Stimulated activated CD4-positive, alpha-beta T cell treated with anti-CD3 and anti-CD28 coated beads, Interleukin-1b, Interleukin-23, amount 100 ng/mL, for 4 hours (primary cell): Measurements from ENCODE around the gene GGACT.
"Not testable (repeated sequence)": the region's sequence is repeated elsewhere in the genome, so short reads cannot be mapped to it uniquely, and the experiment has no call there.

ENCODE experiments used
- DNase-seq, 2 donors: peaks; one replicate each; pipeline ENCODE4 v3.0.0-alpha.2; 2020; ENCODE audit warnings: low read depth in 2 of 2

The GGACT gene

GRCh38 chr13:100588331-100589177, at the start of gene GGACT:
Gene GGACT (minus strand): TSS chr13:100588789. CDS start chr13:100532591, 56,198 bp downstream.
- DNase-seq: peak; percentile 81 to 87

- no peak for DNase-seq
Measured at GRCh38 chr13:100637796-100638195, 49.2 kb upstream of the GGACT start.

DNA sequence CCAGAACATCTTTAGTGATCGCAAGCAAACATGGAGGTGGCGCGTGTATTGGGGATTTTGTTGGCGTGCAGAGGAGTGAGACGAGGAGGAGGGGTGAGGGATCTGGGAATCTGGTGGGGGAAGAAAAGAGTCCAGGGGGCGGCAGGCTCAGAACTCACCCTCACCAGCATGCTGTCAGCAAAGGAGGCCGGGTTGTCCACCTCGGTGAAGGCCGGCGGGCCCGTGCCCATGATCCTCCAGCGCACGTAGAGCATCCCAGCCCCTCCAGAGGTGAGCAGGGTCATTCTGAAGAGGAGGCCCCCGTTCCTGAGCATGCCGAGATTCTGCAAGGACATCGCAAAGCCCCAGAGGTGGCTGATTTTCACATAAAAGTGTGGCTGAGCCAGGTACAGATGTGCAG, 48.8 kb upstream of the GGACT start:
- no peak for DNase-seq

DNA sequence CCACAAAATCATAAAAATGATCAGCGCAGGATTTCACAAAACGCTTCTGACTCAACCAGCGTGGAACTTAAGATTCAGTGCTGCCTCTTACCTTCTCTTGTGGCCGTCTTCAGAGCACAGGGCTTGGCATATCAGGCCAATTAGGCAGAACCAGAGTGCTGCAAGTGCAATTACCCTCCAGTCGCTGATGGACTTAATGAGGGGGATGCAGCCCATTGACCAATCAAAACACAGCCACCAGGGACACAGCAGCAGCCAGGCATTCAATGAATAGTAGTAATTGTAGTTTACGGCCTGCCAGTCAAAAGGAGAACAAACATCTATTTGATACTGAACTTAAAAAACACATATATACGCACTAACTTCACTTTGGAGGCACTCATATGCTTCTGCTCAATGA, 47.9 kb upstream of the GGACT start:
- DNase-seq: no peak

DNA sequence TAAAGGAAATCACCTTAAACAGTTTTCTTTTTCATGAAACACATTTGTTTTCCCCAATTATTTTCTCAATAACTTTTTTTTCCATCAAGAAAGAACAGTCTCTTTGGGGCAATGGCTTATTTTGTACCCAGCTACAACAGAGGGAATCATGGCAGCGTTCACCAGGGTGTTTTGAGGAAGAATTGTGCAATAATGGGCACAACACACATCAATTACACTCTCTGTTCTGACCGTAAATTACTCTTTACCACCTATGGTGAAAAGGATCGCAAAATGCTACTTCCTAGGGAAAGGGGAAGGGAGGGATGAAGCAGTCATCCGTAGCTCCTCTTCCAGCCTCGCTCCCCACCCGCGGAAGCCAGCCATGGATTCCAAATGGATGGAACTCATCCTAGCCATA, 47.4 kb upstream of the GGACT start:
- no peak for DNase-seq

GRCh38 chr13:100634696-100635095, 46.1 kb upstream of the GGACT start:
- DNase-seq: no peak

GRCh38 chr13:100633461-100633860, 44.9 kb upstream of the GGACT start:
- DNase-seq: no peak

DNA sequence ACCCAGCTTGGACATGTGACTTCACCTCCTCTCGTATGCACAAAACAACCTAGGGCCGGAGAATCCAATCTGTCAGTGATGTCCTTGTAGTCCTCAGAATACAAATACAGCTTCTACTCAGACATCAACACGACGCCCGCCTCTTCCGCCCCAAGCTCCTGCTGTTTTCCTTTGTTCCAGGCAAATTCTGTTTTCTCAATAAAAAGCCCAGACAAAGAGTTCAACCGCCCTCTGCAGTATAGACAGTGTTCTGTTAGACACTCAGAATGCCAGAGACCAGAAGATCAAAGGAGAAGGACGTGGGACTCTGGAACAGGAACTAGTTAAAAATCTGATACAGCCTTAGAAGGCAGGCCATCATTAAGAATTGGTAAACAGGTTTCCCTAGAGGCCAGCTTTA, 42.0 kb upstream of the GGACT start:
- no peak for DNase-seq

DNA sequence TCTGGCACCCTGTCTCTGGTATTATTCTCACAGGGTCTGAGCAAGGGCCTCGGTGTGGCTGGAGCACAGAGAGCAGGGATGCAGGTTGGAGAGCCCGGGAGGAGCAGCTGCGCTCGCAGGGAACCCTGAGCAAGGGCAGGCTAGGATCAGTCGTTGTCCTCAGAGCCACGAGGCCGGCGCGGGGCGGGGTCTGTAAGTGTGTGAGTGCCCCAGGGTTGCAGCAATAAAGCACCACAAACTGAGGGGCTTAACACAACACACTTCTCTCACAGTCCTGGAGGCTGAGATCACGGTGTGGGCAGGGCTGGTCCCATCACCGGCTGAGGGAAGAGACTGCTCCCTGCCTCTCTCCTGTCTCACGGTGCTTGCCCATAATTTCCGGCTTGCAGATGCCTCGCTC, 38.5 kb upstream of the GGACT start:
- no peak for DNase-seq

DNA sequence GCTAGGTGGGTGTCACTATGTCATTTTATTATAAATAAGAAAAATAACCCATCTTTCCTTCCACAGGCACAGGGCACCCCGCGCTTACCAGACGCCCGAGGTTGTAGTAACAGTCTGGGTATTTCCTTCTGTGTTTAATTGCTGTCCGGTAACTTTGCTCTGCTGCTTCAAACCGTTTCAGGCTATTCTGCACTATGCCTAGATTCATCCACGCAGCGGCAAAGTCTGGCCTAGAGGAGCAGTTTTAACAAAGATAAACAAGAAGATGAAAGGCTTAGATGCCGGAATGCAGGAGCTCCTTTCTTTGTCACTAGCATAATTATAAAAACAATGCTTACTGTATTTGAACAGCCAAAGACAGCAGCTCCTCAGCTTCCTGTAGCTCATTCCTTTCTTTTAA, 36.9 kb upstream of the GGACT start:
- no peak for DNase-seq

DNA sequence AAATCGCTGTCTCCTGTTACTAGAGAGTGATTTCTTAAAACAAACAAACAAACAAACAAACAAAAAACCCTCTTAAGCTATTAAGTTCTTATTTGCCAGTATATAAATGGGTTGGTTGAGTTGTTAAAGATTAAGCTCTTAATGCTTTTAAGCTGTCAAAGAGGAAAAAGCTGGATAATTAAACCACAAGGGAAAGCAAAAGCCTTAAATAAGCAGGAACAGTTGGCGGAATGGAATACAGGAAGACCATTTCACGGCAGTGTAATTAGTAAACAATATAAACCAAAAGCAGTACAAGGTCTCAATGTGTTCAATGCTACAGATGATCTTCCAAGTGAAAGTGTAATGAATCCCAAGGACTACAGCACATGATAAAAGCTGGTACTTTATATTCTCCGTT, 32.2 kb upstream of the GGACT start:
- DNase-seq: no peak

- DNase-seq: no peak
Measured at GRCh38 chr13:100619940-100620339, 31.4 kb upstream of the GGACT start.

DNA sequence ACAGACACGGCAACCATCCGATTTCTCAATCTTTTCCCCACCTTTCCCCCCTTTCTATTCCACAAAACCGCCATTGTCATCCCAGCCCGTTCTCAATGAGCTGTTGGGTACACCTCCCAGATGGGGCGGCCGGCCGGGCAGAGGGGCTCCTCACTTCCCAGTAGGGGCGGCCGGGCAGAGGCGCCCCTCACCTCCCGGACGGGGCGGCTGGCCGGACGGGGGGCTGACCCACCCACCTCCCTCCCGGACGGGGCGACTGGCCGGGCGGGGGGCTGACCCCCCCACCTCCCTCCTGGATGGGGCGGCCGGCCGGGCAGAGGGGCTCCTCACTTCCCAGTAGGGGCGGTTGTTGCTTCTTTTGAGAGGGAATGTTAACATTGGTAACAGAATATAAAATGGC, 30.3 kb upstream of the GGACT start:
- DNase-seq: not testable (repeated sequence)

DNA sequence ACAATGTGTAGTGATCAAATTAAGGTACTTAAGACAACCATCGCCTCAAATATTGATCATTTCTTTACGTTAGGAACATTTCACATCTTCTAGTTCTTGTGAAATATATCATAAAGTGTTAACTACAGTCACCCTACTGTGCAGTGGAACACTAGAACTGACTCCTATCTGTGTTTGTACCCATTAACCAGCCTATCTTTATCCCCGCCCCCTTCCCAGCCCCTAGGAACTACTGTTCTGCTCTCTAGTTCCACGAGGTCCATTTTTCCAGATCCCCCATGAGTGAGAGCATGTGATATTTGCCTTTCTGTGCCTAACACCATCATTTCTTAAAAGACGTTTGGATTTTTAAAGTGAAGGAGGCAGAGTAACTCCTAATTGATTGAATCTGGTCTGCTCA, 24.4 kb upstream of the GGACT start:
- no peak for DNase-seq

GRCh38 chr13:100611678-100612492, 23.3 kb upstream of the GGACT start:
- DNase-seq: no peak

- no peak for DNase-seq
Measured at GRCh38 chr13:100610391-100611347, 22.1 kb upstream of the GGACT start.

DNA sequence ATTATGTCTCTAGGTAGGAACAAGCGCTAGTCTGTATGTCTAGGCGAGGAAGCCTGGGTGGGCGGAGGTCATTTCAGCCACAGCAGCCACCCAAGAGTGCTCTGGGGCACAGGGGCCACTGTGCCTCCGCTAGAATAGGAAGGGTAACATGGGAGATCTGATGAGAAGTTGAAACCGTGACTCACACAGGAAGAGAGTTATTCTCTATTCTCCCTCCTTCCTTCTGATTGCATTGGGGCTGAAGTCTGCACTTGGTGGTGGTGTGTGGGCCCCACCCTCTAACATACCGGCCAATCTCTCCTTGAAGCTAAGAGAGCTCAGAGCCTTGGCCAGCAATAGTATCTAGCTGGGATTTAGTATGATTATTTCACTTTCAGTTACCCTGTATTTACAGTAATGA, 20.3 kb upstream of the GGACT start:
- DNase-seq: no peak

DNA sequence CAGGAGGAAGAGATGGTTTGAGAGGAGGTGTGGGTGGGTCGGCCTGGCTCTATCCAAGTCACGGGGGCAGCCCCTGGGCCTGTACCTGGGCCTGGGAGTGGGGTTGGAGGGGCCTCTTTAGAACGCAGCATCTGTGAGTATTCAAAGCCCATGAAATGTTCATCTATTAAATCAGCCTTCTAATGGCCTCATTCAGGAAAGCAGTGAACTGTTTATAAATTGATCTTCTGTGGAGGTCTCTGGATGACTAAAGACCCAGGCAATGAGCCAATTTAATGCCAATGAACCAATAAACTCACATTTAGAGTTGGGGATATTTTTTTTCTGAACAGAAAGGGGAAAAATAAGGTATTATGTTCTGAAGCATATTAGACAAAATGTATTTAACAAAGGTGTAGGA, 19.9 kb upstream of the GGACT start:
- DNase-seq: no peak

- no peak for DNase-seq
Measured at GRCh38 chr13:100604918-100605710, 16.5 kb upstream of the GGACT start.

DNA sequence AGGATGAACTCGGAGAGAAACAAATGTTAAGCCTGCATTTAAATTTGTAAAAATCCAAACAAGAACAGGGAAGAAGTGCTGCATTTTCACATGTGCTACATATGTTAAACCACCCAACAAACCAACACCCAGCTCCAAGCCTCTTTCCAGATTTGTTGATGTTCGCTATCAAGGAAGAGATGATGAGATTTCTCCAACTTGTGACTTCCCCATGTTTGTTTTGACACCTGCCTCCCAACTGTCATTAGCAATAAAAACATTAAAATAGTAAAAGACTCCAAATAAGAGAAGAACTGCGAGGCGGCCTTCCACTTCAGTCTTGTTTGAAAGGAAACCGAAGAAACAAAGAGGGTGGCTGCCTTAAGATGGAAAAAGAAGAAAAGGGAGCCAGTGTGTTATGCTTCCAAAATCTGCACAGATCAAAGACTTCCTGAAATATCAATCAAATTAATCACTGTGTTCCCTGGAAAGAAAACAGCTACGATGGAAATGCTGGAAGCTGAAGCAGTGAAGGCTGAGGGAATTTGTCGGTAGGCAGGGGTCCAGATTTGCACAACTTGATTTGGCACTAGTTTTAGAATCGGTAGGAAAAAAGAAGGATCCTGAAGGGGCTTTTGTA, 14.0 kb upstream of the GGACT start:
- no peak for DNase-seq

DNA sequence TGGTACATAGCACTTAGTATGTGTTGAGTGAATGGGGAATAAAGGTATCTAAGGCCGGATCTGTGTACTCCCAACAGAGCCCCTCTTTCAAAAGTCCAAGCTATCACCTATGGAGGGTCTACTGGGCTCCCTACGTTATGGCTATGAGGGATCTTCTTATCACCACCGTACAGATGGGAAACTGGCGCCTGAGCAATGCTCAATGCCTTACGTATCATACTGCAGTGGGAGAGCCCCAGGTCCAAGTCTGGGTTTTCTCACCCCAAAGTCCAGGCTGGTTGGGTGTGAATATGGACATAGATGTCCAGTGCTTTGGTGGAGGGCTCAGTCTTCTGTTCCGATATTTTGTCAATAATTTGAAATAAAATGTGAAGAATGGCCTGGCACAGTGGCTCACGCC, 13.1 kb upstream of the GGACT start:
- DNase-seq: no peak
